Fibroblast of skin of left quadriceps (primary cell): ENCODE results near the gene ZNF438.
A peak's percentile ranks its signal among the peaks of the same experiment; 100 is the strongest.

Source experiments
- DNase-seq, 2 experiments: peaks; one replicate each; pipeline ENCODE4 v3.0.0-alpha.2; 2013; ENCODE audit warnings: low read depth in 2 of 2

ZNF438 gene

DNA sequence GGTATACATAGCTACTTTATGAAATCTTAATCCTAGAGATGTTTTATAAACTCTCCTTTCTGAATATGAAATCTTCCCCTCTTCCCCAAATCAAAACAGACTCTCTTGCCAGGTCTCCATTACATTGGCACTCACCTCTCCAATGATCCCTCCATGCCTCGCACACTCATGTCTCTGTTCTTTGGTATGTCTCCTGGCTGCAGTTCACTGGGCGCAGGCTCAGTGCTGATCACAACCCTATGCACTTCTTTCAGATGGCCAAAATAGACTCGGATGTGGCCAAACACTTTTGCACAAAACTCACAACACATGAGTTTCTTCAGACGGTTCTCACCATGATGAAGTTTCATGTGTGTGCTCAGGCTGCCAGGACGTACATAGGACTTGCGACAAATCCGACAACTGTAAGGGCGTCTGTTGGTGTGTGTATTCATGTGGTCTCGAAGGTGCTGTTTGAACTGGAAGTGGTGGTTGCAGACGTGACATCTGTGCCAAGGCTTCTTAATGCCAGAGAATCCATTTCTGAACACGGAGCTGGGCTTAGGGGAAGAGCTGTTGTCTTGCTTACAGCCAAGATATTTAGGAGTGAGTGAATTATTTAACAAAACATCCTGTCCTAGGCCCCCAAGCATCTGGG is 183.2 kb downstream of the ZNF438 start:
- no peak for DNase-seq

DNA sequence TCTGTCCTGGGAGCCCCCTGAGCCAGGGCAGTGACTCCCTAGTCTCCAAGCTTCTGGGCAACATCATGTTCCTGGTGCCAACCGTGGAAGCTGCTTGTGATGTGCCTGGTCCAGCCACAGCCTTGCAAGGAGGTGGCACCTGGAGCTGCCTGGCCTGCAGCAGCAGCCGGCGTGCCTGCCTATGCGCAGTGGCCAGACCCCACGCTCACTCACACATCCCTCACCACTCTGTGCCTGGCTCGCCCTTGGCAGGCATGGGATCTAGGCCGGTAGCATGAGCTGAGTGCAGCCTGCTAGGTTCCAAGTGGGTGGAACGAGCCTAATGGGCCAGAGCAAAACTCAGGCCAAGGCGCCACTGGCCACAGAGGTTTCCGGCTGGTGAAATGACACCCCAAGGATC is 184.0 kb downstream of the ZNF438 start:
- DNase-seq = no peak

GRCh38 chr10:30847199-30847598 is 184.5 kb downstream of the ZNF438 start:
- no peak for DNase-seq

DNA sequence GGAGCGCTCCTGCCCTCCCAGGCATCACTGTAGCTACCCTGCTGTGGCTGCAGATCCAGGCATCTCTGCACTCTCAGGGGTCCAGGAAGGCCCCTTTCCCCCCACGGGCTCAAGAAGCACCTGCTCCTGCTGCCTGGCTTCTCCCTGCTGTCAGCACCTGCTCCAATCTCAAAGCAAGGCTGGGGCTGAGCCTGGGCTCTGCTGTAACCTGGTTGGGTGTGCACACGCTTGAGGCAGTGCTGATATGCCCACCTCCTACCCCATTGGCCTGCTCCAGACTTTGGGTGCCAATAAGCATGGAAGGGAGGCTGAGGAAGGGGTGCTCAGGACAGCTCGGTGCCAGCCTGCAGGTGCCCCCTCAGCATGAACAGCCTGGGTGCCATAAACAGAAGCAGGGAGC is 185.0 kb downstream of the ZNF438 start:
- no peak for DNase-seq

DNA sequence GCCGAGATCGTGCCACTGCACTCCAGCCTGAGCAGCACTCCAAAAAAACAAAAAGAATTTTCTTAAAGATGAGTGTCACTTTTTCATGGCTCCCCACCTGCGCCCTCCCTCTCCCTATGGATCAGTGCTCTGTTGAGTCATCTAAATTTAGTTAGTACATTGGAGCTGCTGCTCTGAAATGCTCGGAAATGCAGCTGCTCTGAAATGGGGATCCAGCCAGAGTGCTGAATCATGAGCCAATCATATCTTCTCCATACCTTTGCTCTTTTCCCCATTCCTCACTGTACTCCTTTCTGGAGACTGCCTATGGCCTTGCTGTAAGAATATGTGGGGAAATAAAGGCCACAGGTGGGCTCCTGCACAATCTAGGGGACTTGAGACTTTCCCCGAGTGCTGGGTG is 188.8 kb downstream of the ZNF438 start:
- no peak for DNase-seq

DNA sequence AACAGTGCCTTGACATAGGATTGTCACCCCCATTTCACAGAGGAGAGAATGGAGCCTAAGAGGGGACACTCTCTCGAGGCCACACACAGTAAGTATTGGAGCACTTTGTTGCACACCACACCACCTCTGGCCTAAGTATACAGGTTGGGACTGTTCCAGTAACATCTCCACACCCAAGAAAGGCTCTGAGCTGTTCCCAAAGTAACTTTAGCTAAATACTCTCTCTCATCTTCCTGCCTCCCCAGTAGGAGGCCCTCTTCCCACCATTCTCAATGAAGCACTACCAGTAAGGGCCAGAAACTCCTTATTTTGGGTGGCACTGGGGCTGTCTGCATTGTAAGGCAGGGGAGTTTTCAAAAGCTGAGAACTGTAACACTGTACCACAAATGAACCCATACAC is 189.5 kb downstream of the ZNF438 start:
- DNase-seq = no peak

DNA sequence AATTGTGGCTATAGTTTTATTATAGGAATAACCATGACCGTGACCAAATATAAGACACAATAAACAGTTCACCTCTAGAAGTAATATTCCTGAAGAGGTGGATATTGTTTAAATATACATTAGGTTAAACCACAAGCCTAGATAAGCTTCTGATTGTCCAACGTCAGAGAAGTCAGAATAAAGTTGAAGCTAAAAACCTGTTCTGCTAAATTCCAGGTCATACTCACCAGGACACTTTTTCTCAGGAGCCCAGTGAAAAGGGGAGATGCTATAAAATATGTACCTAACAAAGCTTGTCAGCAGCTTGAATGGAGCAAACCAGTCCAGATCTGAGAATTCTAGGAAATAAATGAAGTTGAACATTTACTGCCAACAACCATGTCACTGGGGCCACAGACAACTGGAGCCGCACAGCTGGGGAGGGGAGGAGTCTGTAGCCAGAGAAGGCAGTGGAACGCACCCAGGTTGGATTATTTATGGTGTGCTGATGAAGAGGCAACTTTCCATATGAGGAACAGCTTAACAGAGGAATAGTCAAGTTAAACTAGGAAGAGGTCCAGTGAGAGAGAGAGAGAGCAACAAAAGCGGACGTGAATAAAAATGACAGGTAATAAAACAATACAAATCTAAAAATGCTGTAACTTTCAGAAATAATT is 191.1 kb downstream of the ZNF438 start:
- peak; percentile 55 to 57 for DNase-seq

- no peak for DNase-seq
These were observed 192.0 kb downstream of the ZNF438 start for GRCh38 chr10:30839652-30840051.

DNA sequence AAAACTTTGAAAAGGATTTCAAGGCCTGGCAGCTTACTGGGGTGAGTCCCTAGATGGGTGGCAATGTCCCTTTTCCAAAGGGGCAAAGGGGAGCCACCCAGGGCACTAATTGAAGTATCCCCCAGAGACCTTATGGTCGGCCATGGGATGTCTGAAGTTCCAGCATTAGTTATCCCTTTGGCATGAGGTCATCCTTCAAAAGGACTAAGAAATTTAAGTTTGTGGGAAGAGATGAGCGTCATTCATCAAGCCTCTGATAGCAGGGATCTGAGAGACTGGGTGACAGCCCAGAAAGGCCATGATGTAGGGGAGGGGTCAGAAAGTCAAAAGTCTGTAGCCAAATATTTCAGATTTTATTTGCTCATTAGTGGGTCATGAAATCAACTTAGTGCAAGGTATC is 195.3 kb downstream of the ZNF438 start:
- DNase-seq = no peak

DNA sequence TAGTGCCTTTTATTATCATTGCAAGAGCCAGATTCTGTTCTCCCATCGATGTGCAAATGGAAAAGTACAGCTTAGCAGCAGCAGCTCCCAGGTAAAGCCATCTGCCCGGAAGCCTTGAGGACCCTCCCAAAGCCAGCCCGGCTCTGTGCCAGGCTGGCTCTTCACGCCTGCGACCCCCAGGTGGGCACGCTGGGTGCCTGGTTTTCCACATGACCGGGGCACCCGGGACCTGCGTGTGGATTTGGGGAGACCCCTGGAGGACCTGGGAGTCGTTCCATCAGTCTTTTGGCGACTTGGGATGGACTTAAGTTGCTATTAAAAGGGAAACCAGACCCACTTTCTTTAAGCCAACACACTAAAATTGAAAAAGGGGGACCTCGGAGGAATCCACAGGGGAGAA is 196.5 kb downstream of the ZNF438 start:
- no peak for DNase-seq

DNA sequence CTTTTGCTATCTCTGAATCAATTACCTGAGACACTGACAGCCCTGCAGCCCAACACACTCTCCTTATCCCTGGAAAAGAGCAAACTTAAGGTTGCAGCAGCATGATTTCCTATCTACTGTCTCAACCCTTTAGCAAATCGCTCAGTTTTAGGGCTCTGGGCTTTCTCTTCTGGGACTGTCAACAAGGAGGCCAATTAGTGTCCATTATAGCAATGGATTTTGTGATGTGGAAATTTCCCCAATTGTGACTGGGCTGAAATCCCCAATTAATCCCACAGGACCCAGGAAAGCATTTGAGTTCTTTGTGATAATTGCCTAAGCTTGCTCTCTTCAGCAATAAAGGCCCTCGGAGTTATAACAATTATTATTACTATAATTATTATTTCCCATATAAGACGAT is 197.0 kb downstream of the ZNF438 start:
- no peak for DNase-seq

DNA sequence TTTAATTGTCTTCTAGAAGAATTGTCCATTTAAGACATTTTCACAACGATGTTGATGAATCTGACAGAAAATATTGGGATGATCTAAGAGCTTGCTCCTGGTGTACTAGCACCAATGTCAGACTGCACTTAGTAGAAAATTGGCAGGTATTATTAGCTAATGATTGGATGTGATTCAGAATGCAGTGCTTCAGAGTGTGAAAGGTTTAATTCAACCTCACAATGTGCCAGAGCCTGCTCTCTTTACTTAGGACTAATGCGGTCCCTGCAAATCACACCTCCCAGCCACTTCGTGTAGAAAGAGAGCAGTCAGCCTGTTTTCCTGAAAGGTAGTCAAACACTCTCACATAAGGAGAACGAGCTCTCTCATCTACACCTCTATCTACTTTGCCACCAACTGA is 197.5 kb downstream of the ZNF438 start:
- DNase-seq = no peak

DNA sequence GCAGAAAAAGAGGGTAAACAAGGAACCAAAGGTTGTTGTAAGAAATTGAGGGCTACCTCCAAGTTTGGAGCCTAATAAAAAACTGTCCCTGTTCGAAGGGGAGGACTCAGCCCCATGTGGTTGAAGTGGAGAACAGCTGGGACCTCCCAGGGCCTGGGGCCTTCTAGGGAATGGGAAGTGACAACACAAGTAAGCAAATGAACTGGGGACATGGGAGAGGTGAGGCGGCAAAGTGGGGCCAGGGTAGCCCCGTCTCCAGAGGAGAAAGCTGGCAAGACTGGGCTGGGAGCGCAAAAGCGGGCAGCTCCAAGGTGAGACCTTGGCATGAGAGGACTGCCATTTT is 198.1 kb downstream of the ZNF438 start:
- no peak for DNase-seq

- DNase-seq = no peak
These were observed 198.7 kb downstream of the ZNF438 start for GRCh38 chr10:30832749-30833627.

DNA sequence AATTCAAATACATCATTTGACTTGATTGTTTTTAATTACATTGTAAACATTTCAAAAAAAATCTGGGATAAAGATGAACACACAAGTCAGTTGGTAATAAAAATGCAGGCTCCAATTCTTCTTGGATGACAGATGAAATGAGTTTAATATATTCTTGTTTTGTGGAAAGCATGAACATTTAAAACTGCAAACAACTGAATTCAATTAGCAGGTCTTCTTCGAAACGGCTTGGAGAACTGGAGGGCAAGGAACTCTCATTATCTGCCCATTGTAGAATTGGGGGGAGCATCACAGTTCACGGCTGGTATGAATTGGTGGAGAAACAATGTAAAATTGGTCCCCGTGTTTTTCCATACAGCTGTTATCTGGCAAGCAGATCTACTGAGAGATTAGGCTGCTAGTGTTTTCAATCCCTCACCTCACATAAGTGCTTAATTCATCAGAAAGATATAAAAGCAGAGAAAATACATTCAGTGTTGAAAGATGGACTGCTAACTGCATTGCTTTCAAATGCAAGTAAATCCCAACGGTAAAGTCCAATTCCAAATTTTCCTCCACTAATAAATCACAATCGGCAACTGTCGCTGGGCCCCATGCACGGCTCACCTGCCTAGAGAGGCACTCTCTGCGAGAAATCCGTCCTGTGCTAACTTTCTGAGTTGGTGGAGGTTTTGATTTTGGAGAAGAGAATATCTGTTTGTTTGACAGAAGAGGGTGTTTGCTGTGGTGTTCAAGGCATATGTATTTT is 199.5 kb downstream of the ZNF438 start:
- peak in 1 of 2 experiments; percentile 34 for DNase-seq

DNA sequence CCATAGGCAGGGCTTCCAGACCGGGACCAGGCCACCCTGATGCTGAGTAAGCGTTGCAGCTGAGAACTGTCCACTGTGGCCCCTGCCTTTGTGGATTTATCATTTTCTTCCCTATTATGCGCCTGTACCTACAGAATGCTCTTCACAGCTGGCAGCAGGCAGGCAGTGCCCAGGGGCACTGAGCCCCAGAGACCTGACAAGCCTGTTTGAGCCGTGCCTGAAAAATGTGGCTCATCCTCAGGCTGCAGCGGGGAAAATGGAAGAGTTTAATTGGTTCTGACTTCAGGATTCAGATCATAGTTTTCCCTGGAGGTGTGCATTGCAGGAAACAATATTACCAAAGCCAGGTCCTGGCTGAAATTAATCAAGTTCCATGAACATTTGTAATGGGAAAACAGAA is 200.2 kb downstream of the ZNF438 start:
- no peak for DNase-seq

DNA sequence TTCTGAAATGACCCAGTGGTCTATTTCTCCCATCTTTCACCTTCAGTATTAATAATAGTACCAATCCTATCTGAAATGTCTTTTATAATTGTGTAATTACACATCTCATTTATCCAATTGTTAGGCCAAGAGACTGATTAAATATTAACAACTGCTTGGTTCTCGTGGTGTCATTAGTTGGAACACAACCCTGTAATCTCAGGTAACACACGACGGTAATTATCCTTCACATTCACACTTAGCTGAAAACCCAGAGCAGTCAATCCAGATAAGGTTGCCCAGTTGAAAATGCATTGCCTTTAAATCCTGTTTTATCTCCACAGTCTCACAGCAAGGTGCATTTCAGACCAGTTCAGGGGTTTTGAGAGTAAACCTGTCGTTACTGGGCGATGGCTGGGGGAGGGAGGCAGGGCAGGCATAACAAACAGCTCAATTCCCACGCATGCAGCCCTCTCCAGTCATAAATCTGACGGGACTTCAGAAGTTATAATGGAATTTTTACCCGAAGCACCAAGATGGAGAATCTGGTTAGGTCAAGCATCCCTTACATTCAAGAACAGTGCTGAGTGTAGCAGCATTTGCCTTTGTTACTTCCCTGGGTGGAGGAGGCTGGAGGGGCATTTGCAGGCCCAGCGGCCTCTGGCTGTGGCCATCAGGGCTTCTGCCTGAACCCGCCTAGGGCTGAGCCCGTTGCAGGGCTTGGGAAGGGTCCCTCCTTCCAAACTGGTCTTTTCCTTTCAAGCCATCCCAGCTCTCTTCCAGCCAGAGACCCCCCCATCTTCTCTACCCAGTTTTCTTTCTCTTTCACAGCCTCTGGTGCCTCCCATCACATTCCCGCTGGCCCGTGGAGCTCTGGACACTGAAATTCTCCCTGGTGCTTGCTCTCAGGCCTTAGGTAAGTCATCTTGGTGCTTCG is 201.1 kb downstream of the ZNF438 start:
- DNase-seq = no peak

DNA sequence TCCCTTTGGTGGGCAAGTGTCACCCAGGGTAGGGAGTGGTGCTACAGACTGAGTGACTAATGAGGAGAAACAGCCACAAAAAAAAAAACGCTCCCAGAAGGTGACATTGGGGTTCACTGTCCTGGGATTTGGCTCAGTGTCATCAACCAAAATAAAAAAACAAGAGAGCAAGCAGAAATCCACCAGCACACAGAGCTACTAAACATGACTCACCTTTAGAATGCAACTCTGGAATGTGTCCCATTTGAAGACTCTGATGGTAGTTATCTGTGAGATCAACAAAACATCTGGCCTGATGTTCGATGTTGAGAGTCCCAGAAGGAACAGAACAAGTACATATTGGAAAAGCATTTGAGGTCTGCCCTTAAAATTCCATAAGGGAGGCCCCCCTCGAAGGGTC is 201.8 kb downstream of the ZNF438 start:
- DNase-seq = peak; percentile 40 to 52

DNA sequence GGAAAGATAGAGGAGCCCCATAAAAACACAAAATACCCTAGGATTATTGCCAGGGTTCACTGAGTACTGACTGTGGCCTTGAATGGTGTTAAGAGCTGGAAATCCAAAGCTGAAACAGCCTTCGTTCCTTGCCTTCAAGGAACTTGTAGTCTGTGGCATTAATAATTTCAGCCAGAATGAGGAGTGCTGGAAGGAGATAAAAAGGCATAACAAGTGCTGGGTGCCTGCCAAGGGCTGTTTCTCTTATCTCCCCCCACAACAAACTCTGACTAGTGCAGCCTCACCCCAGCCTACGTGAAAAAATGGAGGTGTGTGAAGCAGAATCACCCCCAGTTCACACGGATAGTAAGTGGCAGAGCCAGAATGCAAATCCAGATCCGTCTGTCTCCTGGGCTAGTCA is 203.0 kb downstream of the ZNF438 start:
- DNase-seq = no peak

DNA sequence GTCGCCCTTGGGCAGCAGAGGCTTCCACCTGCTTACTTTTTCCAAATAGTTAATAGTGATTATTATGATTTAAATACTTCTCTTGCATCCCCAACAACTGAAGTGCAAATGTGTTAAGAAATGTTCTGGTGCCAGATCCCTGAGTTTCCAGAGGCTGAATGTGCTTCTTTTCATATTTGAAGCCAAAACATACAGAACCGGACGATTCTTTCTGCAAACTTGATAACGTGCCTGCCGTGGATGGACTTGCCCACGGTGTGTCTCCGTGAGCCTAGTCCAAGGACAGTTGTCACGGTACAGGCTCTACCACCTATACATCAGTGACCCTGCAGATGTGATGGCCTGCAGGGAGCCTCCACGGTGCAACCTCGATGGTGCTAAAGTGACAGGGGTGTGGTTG is 203.5 kb downstream of the ZNF438 start:
- no peak for DNase-seq

- DNase-seq = peak; percentile 61 to 70
These were observed 204.0 kb downstream of the ZNF438 start for GRCh38 chr10:30827531-30828120.
